Brain microvascular endothelial cell (primary cell): ENCODE data around the gene RAB8B.

Source experiments
- DNase-seq: peaks from one replicate; pipeline ENCODE4 v3.0.0-alpha.2; 2020
- H3K27ac ChIP-seq: fragments of 250-450 bp; sonication (Bioruptor Pico); 2 replicates; pipeline ENCODE4 v1.5.1; 2020; ENCODE audit warnings: mild to moderate bottlenecking, moderate library complexity
- H3K27me3 ChIP-seq: fragments of 250-450 bp; sonication (Bioruptor Pico); replicated peaks from 2 replicates; pipeline ENCODE4 v1.5.1; 2020; ENCODE audit warnings: mild to moderate bottlenecking
- H3K36me3 ChIP-seq: fragments of 250-450 bp; sonication (Bioruptor Pico); replicated peaks from 2 replicates; pipeline ENCODE4 v1.5.1; 2020; ENCODE audit warnings: mild to moderate bottlenecking
- H3K4me3 ChIP-seq: 2 replicates; pipeline ENCODE4 v1.5.1; 2011; ENCODE audit warnings: low read depth, mild to moderate bottlenecking, control low read depth, low read length, moderate library complexity
- in situ Hi-C: cut with HindIII; loops from 2 replicates; pipeline ENCODE4 v1.10.0; 2017; ENCODE audit warnings: low sequenced_read_pairs, low pct_ligation_motif_present
- TF ChIP-seq, protein P1 (sequence below): IDR thresholded peaks from 2 replicates; pipeline ENCODE4 v1.5.1; 2011; ENCODE audit warnings: low read depth, mild to moderate bottlenecking, moderate library complexity, low read length, control low read depth, inconsistent platforms; ENCODE audit errors: missing control alignments

The RAB8B gene

DNA sequence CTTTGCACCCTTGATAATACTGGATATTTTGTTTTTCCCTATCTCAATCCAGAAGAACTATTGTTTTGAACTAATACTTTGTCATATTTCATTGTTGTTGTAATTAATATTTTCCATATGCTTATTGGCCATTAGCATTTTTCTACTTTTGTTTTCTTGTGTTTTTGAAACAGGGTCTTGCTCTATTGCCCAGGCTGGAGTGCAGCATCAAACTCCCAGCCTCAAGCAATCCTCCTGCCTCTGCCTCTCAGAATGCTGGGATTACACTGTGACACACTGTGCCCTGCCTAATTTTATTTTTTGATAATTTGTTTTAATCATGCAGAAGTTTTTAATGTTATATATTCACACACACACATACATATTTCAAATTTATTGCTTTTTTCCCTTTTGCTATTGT is 28.8 kb upstream of the RAB8B start:
- no peak for DNase-seq
- no peak overlapping the region for H3K4me3 ChIP-seq
- H3K27me3 ChIP-seq, result no peaks in the 10 kb centered on the region
- H3K27ac ChIP-seq, result no peak overlapping the region
- in situ Hi-C loops, result no loop called here
- TF ChIP-seq, protein P1, sequence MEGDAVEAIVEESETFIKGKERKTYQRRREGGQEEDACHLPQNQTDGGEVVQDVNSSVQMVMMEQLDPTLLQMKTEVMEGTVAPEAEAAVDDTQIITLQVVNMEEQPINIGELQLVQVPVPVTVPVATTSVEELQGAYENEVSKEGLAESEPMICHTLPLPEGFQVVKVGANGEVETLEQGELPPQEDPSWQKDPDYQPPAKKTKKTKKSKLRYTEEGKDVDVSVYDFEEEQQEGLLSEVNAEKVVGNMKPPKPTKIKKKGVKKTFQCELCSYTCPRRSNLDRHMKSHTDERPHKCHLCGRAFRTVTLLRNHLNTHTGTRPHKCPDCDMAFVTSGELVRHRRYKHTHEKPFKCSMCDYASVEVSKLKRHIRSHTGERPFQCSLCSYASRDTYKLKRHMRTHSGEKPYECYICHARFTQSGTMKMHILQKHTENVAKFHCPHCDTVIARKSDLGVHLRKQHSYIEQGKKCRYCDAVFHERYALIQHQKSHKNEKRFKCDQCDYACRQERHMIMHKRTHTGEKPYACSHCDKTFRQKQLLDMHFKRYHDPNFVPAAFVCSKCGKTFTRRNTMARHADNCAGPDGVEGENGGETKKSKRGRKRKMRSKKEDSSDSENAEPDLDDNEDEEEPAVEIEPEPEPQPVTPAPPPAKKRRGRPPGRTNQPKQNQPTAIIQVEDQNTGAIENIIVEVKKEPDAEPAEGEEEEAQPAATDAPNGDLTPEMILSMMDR, result no peak
- peaks cover 2% of the 10 kb centered on the region for H3K36me3 ChIP-seq

DNA sequence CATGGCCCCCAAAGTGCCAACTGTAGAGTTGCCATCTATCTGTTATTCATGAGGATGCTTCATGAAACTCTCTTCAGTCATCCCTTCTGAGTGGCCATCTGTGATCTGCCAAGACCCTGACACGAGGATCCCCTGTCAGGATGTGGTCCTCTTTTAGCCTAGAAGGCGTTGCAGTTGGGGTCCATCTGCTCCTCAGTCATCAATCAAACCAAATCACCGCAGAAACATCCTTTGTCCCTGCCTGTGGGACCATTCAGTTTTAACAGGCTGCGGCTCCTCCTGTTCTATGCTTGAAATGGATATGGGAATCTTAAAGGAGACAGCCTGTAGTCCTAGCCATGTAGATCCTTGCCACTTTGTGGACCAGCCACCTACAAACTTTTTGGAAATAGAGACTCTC is 26.2 kb upstream of the RAB8B start:
- Histone ChIP-seq H3K27ac (no peak overlapping the region), H3K36me3 (no peaks in the 10 kb centered on the region), H3K27me3 (no peaks in the 10 kb centered on the region), H3K4me3 (no peak overlapping the region)
- DNase-seq, result no peak
- TF ChIP-seq, protein P1, result no peak
- in situ Hi-C loops, result no loop called here

DNA sequence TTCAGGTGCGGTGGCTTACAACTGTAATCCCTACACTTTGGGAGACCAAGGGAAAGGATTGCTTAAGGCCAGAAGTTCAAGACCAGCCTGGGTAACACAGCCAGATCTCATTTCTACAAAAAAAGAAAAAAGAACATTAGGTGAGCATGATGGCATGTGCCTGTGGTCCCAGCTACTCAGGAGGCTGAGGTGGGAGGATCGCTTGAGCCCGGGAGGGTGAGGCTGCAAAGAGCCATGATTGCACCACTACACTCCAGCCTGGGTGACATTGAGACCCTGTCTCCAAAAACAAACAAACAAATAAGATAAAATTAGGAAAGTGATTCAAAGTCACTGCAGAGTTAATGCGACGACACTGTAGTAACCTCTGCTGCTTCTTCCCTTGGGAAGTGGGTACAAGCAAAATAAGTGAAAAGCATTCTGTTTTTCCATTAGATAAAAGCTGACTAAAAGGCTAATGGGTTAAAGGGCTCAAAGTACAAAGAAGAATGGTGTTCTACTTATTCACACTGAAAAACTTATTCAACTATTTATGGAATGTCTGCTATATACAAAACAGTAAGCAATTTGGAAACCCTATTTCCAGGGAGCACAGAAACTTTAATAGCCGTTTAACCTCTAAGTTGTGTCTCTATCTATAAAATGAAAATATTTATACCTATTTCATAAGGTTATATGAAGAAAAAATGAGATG is 24.1 kb upstream of the RAB8B start:
- Histone ChIP-seq H3K27ac (no peak overlapping the region), H3K27me3 (no peaks in the 10 kb centered on the region), H3K36me3 (no peaks in the 10 kb centered on the region), H3K4me3 (no peak overlapping the region)
- no peak for DNase-seq
- TF ChIP-seq, protein P1, result no peak
- in situ Hi-C loops, result no loop called here

DNA sequence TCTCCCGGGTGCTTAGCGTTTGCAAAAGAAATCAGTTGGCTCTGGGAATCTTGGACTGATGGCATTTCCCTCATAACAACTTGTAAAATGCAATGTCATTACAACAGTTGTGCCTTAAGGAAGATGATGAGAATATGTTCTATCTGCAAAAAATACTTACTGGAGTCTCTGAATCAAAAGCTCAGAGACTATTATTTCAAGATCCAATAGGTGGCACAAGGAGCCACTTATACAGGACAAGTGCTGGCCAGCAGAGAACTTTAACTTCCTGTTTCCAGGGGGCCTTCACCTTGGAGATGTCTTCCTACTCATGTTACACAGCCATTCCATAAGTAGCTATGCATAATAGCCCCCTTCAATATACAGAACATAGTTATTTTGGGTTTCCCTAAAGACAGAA is 23.2 kb upstream of the RAB8B start:
- no peak for DNase-seq

DNA sequence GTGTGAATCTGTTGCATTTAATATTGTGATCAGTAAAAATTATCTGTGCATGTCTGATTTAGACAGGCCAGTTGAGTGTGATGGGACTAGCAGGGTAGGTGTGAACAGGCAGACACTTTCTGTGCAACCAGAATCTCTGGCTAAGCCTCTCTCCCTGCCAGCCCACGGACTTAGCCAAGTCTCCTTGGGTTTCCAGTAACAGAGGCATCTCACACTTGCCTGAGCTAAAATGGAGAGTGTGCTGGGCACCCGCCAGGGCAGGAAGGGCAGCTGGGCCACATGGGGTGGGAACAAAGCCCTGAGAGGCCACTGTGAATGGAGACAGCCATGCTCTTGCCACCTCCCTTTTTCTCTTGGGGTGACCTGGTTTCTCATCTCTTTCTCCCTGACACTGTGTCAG is 19.6 kb upstream of the RAB8B start:
- in situ Hi-C loops, result no loop called here
- no peak for DNase-seq
- TF ChIP-seq, protein P1, result no peak
- no peak overlapping the region for H3K27ac ChIP-seq
- H3K27me3 ChIP-seq, result no peaks in the 10 kb centered on the region
- no peak overlapping the region for H3K4me3 ChIP-seq
- no peaks in the 10 kb centered on the region for H3K36me3 ChIP-seq

More for the DNA sequence above, 23.2 kb upstream of the RAB8B start:
- Histone ChIP-seq H3K4me3 (no peak overlapping the region), H3K27ac (no peak overlapping the region), H3K27me3 (no peaks in the 10 kb centered on the region), H3K36me3 (no peaks in the 10 kb centered on the region)
- TF ChIP-seq, protein P1, result peak; percentile 12
- in situ Hi-C loops, result no loop called here

DNA sequence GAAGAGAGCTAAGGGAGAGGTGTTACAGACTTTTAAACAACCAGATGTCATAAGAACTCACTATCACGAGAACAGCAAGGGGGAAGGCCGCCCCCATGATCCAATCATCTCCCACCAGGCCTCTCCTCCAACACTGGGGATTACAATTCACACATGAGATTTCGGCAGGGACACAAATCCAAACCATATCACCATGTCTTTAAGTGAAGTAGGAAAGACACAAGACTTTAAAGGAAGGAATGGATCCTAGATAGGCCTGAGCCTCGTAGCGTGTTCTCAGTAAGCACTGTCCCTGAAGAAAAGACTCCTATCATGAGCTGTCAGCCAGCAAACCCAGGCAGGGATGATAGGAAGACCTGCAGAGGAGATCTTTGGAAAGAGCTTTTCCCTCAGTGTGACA is 17.0 kb upstream of the RAB8B start:
- in situ Hi-C loops, result no loop called here
- TF ChIP-seq, protein P1, result no peak
- no peaks in the 10 kb centered on the region for H3K36me3 ChIP-seq
- no peaks in the 10 kb centered on the region for H3K27me3 ChIP-seq
- no peak overlapping the region for H3K4me3 ChIP-seq
- no peak for DNase-seq
- no peak overlapping the region for H3K27ac ChIP-seq
